GM18909 (cell line): Measurements from ENCODE around the gene DHRS3.

Experiments
- ATAC-seq: cut with Tn5 transposase; IDR thresholded peaks from one replicate; pipeline ENCODE4 v1.9.1; 2021; ENCODE audit warnings: mild to moderate bottlenecking; ENCODE audit not compliant: unreplicated experiment, poor library complexity

Gene DHRS3

GRCh38 chr1:12640237-12640957 lies 22.4 kb upstream of the DHRS3 start:
- no peak for ATAC-seq

- ATAC-seq, result no peak
These were observed 19.7 kb upstream of the DHRS3 start for GRCh38 chr1:12637693-12638092.

GRCh38 chr1:12636098-12636950 lies 18.3 kb upstream of the DHRS3 start:
- ATAC-seq, result no peak

- ATAC-seq, result no peak
These were observed 16.7 kb upstream of the DHRS3 start for GRCh38 chr1:12634696-12635202.

GRCh38 chr1:12634156-12634555 lies 16.1 kb upstream of the DHRS3 start:
- ATAC-seq, result no peak

- no peak for ATAC-seq
These were observed 13.6 kb upstream of the DHRS3 start for GRCh38 chr1:12631571-12631970.

- ATAC-seq, result no peak
These were observed 13.0 kb upstream of the DHRS3 start for GRCh38 chr1:12630946-12631530.

GRCh38 chr1:12629985-12630760 lies 12.2 kb upstream of the DHRS3 start:
- no peak for ATAC-seq

- ATAC-seq, result no peak
These were observed 11.5 kb upstream of the DHRS3 start for GRCh38 chr1:12629511-12629956.

GRCh38 chr1:12627296-12627695 lies 9.3 kb upstream of the DHRS3 start:
- no peak for ATAC-seq

- no peak for ATAC-seq
These were observed 8.9 kb upstream of the DHRS3 start for GRCh38 chr1:12626888-12627287.

- no peak for ATAC-seq
These were observed 7.3 kb upstream of the DHRS3 start for GRCh38 chr1:12625276-12625675.

- no peak for ATAC-seq
These were observed 4.5 kb upstream of the DHRS3 start for GRCh38 chr1:12622506-12622905.

- no peak for ATAC-seq
These were observed 3.6 kb upstream of the DHRS3 start for GRCh38 chr1:12621346-12622335.

GRCh38 chr1:12620931-12621330 lies 2.9 kb upstream of the DHRS3 start:
- ATAC-seq, result no peak

GRCh38 chr1:12620488-12620865 lies 2.5 kb upstream of the DHRS3 start:
- no peak for ATAC-seq

GRCh38 chr1:12619792-12620487 lies 1.9 kb upstream of the DHRS3 start:
- ATAC-seq, result no peak

GRCh38 chr1:12618965-12619791 lies 1.2 kb upstream of the DHRS3 start:
- ATAC-seq, result peak; percentile 11
